Keratinocyte (primary cell): ENCODE data around the gene RERE. TPM values are rescaled to one million over a fixed set of nuclear protein-coding genes. Genes with fewer than 3 reads are reported as not detected.

Experiments used
- DNase-seq: peaks from one replicate; pipeline ENCODE4 v3.0.0-alpha.2; 2011; ENCODE audit warnings: low read depth, missing footprints, low spot score
- FAIRE-seq: peaks from 2 replicates; lab custom pipeline; 2011; peaks lifted over from hg19 to GRCh38; lab: Jason Lieb, UNC
- H2AFZ ChIP-seq: 2 replicates; pipeline ENCODE4 v1.6.0; 2012; ENCODE audit warnings: low read length, control low read depth, inconsistent platforms; ENCODE audit not compliant: control insufficient read depth
- H3K27ac ChIP-seq: 2 replicates; pipeline ENCODE4 v1.5.1; 2011; ENCODE audit warnings: low read length; ENCODE audit not compliant: control insufficient read depth, insufficient read depth
- H3K27me3 ChIP-seq: 3 replicates; pipeline ENCODE4 v1.6.0; 2011; ENCODE audit warnings: low read length; ENCODE audit not compliant: control insufficient read depth, insufficient read depth; ENCODE audit errors: extremely low read depth
- H3K36me3 ChIP-seq, 2 experiments: 2 replicates in 1 of 2; 3 replicates in 1 of 2; pipeline ENCODE4 v1.5.1; 2011; ENCODE audit warnings: low read length in 2 of 2, mild to moderate bottlenecking in 1 of 2; ENCODE audit not compliant: control insufficient read depth in 2 of 2, insufficient read depth in 2 of 2; ENCODE audit errors: extremely low read depth in 1 of 2
- H3K4me1 ChIP-seq: 3 replicates; pipeline ENCODE4 v1.5.1; 2011; ENCODE audit warnings: low read length; ENCODE audit not compliant: control insufficient read depth, insufficient read depth; ENCODE audit errors: extremely low read depth
- H3K4me2 ChIP-seq: 3 replicates; pipeline ENCODE4 v1.6.0; 2011; ENCODE audit warnings: low read depth, low read length; ENCODE audit not compliant: control insufficient read depth, insufficient read depth; ENCODE audit errors: extremely low read depth
- H3K4me3 ChIP-seq, 3 experiments: fragments of 200-600 bp in 1 of 3; sonication (generic) in 1 of 3; 2 replicates in 2 of 3; 3 replicates in 1 of 3; pipeline ENCODE4 v1.5.1; 2011 to 2016; ENCODE audit warnings: low read length in 3 of 3, mild to moderate bottlenecking in 3 of 3, control low read depth in 2 of 3, inconsistent platforms in 1 of 3, low read depth in 1 of 3, mixed read lengths in 1 of 3, mixed run types in 1 of 3, moderate library complexity in 1 of 3; ENCODE audit not compliant: control insufficient read depth in 2 of 3, insufficient read depth in 2 of 3; ENCODE audit errors: extremely low read depth in 1 of 3
- H3K79me2 ChIP-seq: 2 replicates; pipeline ENCODE4 v1.6.0; 2012; ENCODE audit warnings: low read length; ENCODE audit not compliant: control insufficient read depth, insufficient read depth
- H3K9ac ChIP-seq: 3 replicates; pipeline ENCODE4 v1.6.0; 2011; ENCODE audit warnings: low read length; ENCODE audit not compliant: control insufficient read depth, insufficient read depth; ENCODE audit errors: extremely low read depth
- H3K9me1 ChIP-seq: 3 replicates; pipeline ENCODE4 v1.6.0; 2011; ENCODE audit warnings: low read length; ENCODE audit not compliant: control insufficient read depth, insufficient read depth; ENCODE audit errors: extremely low read depth
- H3K9me3 ChIP-seq: 2 replicates; pipeline ENCODE4 v1.5.1; 2012; ENCODE audit warnings: low read depth, low read length; ENCODE audit not compliant: control insufficient read depth
- H4K20me1 ChIP-seq: 3 replicates; pipeline ENCODE4 v1.6.0; 2011; ENCODE audit warnings: low read length; ENCODE audit not compliant: control insufficient read depth, insufficient read depth; ENCODE audit errors: extremely low read depth
- CTCF ChIP-seq, 3 experiments: IDR thresholded peaks in 1 of 3; conservative IDR thresholded peaks in 1 of 3; optimal IDR thresholded peaks in 1 of 3; 2 replicates in 2 of 3; 3 replicates in 1 of 3; pipeline versions ENCODE3 to v1.5.1; 2011; ENCODE audit warnings: low read length in 3 of 3, mild to moderate bottlenecking in 3 of 3, moderate library complexity in 2 of 3, control low read depth in 1 of 3, inconsistent platforms in 1 of 3; ENCODE audit not compliant: insufficient read depth in 2 of 3; ENCODE audit errors: extremely low read depth in 1 of 3
- EZH2 ChIP-seq: IDR thresholded peaks from one replicate; pipeline ENCODE4 v1.6.1; 2012; ENCODE audit warnings: inconsistent platforms, mild to moderate bottlenecking, low read length, moderate library complexity
- dilution Hi-C: fragments of 300-500 bp; cut with MboI; formaldehyde crosslinking; loops from one replicate; pipeline ENCODE4 v1.7.0; 2020; ENCODE audit warnings: low sequenced_read_pairs; ENCODE audit not compliant: extremely low pct_ligation_motif_present
- polyA plus RNA-seq, 5 experiments: library from polyadenylated mRNA; depleted of rRNA in 3 of 5; stranded (reverse) in 3 of 5; stranded (forward) in 1 of 5; unstranded in 1 of 5; fragments of >200 nt; gene quantifications; 1 replicate in 1 of 5; 2 replicates in 3 of 5; 3 replicates in 1 of 5; pipeline versions ENCODE4 v1.2.1 to v1.2.3, GENCODE V29; 2011 to 2012; ENCODE audit warnings: missing spikeins in 2 of 5, low read depth in 1 of 5, low replicate concordance in 1 of 5

Gene RERE
- polyA plus RNA-seq, 1 donor (not counting 4 experiments of a cell fraction or from before 2014, with no cell fraction given) = 3.8 TPM

- Histone ChIP-seq H3K9ac (no peak overlapping the region), H4K20me1 (no peaks in the 10 kb centered on the region), H3K27me3 (no peaks in the 10 kb centered on the region), H3K4me1 (no peaks in the 10 kb centered on the region), H3K79me2 (no peaks in the 10 kb centered on the region), H3K9me1 (no peaks in the 10 kb centered on the region), H3K27ac (no peak overlapping the region), H3K4me3 (no peak overlapping the region), H3K9me3 (no peaks in the 10 kb centered on the region), H2AFZ (no peak overlapping the region), H3K36me3 (no peaks in the 10 kb centered on the region), H3K4me2 (no peak overlapping the region)
- FAIRE-seq (no peak), DNase-seq (no peak)
- TF ChIP-seq CTCF (optimal IDR thresholded peaks at IDR 0.05 in 1 of 3, IDR thresholded peaks at IDR 0.05 in 1 of 3, conservative IDR thresholded peaks at IDR 0.05 in 1 of 3; ENCODE audit: extremely low read depth in 1 of 3, insufficient read depth in 2 of 3, low read length in 3 of 3) (no peak), EZH2 (no peak)
- dilution Hi-C loops = no loop called here
These were observed 378.3 kb downstream of the RERE start for GRCh38 chr1:8439015-8439702.

- no peak for FAIRE-seq
- dilution Hi-C loops = no loop called here
These were observed 379.0 kb downstream of the RERE start for GRCh38 chr1:8438489-8438888.

More at GRCh38 chr1:8438489-8438888, 379.0 kb downstream of the RERE start:
- Histone ChIP-seq H2AFZ (no peak overlapping the region), H3K79me2 (no peaks in the 10 kb centered on the region), H3K27me3 (no peaks in the 10 kb centered on the region), H4K20me1 (peaks cover 2% of the 10 kb centered on the region), H3K36me3 (no peaks in the 10 kb centered on the region), H3K9ac (no peak overlapping the region), H3K9me1 (no peaks in the 10 kb centered on the region), H3K4me3 (no peak overlapping the region), H3K4me1 (no peaks in the 10 kb centered on the region), H3K9me3 (no peaks in the 10 kb centered on the region), H3K27ac (no peak overlapping the region), H3K4me2 (no peak overlapping the region)
- TF ChIP-seq EZH2 (no peak), CTCF (optimal IDR thresholded peaks at IDR 0.05 in 1 of 3, IDR thresholded peaks at IDR 0.05 in 1 of 3, conservative IDR thresholded peaks at IDR 0.05 in 1 of 3; ENCODE audit: extremely low read depth in 1 of 3, insufficient read depth in 2 of 3, low read length in 3 of 3) (no peak)
- DNase-seq = no peak
